ENCODE data around the gene RNF151. TPM values are rescaled to one million over a fixed set of nuclear protein-coding genes. Genes with fewer than 3 reads are reported as not detected.
A peak's percentile ranks its signal among the peaks of the same experiment; 100 is the strongest.

RNF151 gene
- total RNA-seq, 1 experiment from 2014 or later, result not detected

GRCh38 chr16:1950047-1950446 is 16.6 kb upstream of the RNF151 start:
- POLR2A ChIA-PET, result no interaction called here
- no peak for TF ChIP-seq CTCF (IDR thresholded peaks at IDR 0.05)
- no peak for TF ChIP-seq REST (IDR thresholded peaks at IDR 0.05; ENCODE audit: insufficient read depth in 1 of 2, low read depth in 2 of 2, low read length in 1 of 2)
- no peak for TF ChIP-seq POLR2AphosphoS5 (IDR thresholded peaks at IDR 0.05; ENCODE audit: low read depth, low read length)
- no peak for TF ChIP-seq SIN3A (IDR thresholded peaks at IDR 0.05; ENCODE audit: borderline replicate concordance, insufficient read depth, low read depth, low read length)
- no peak for TF ChIP-seq TCF7L2 (IDR thresholded peaks at IDR 0.05; ENCODE audit: low read depth, low read length)
- Histone ChIP-seq H3K27me3 (ENCODE audit: control insufficient read depth, insufficient read depth, low read length) (no peaks in the 10 kb centered on the region), H3K36me3 (ENCODE audit: control insufficient read depth, insufficient read depth, low read length) (no peaks in the 10 kb centered on the region), H3K4me1 (ENCODE audit: control insufficient read depth, insufficient read depth, low read length) (no peaks in the 10 kb centered on the region), H3K4me3 (ENCODE audit: low read depth in 2 of 2, low read length in 2 of 2) (no peak overlapping the region), H3K9me3 (ENCODE audit: control insufficient read depth, insufficient read depth, low read depth, low read length) (no peaks in the 10 kb centered on the region), H3K27ac (ENCODE audit: low read length) (no peak overlapping the region)
- DNase-seq (ENCODE audit: low read depth, low spot score) (no peak), ATAC-seq (peak; percentile 58)
- intact Hi-C loops (cut with micrococcal nuclease; ENCODE audit: unreplicated experiment) (no loop called here), in situ Hi-C loops (cut with HindIII; ENCODE audit: low pct_unique_long_range_greater_than_20kb, low sequenced_read_pairs) (no loop called here)
- BruUV-seq (replicated peaks), result no TSS peak
- CTCF ChIA-PET, result no interaction called here

- Histone ChIP-seq H3K4me1 (ENCODE audit: control insufficient read depth, insufficient read depth, low read length) (no peaks in the 10 kb centered on the region), H3K27me3 (ENCODE audit: control insufficient read depth, insufficient read depth, low read length) (no peaks in the 10 kb centered on the region), H3K4me3 (ENCODE audit: low read depth in 2 of 2, low read length in 2 of 2) (no peak overlapping the region), H3K27ac (ENCODE audit: low read length) (no peak overlapping the region), H3K9me3 (ENCODE audit: control insufficient read depth, insufficient read depth, low read depth, low read length) (no peaks in the 10 kb centered on the region), H3K36me3 (ENCODE audit: control insufficient read depth, insufficient read depth, low read length) (no peaks in the 10 kb centered on the region)
- TF ChIP-seq SIN3A (IDR thresholded peaks at IDR 0.05; ENCODE audit: borderline replicate concordance, insufficient read depth, low read depth, low read length) (no peak), TCF7L2 (IDR thresholded peaks at IDR 0.05; ENCODE audit: low read depth, low read length) (no peak)
- in situ Hi-C loops (cut with HindIII; ENCODE audit: low pct_unique_long_range_greater_than_20kb, low sequenced_read_pairs), result no loop called here
- DNase-seq (ENCODE audit: low read depth, low spot score) (no peak), ATAC-seq (no peak)
- CTCF ChIA-PET, result no interaction called here
- intact Hi-C loops (cut with micrococcal nuclease; ENCODE audit: unreplicated experiment), result no loop called here
- POLR2A ChIA-PET, result no interaction called here
- no TSS peak for BruUV-seq (replicated peaks)
Measured at GRCh38 chr16:1950559-1950958, 16.1 kb upstream of the RNF151 start.

GRCh38 chr16:1953734-1954133 is 12.9 kb upstream of the RNF151 start:
- BruUV-seq (replicated peaks), result no TSS peak
- intact Hi-C loops (cut with micrococcal nuclease; ENCODE audit: unreplicated experiment), result no loop called here
- no peak for ATAC-seq
- Histone ChIP-seq H3K4me3 (ENCODE audit: low read depth in 2 of 2, low read length in 2 of 2) (no peak overlapping the region), H3K4me1 (ENCODE audit: control insufficient read depth, insufficient read depth, low read length) (no peaks in the 10 kb centered on the region; the same call in 1 of the 2 replicates), H3K27ac (ENCODE audit: low read length) (no peak overlapping the region), H3K9me3 (ENCODE audit: control insufficient read depth, insufficient read depth, low read depth, low read length) (no peaks in the 10 kb centered on the region), H3K36me3 (ENCODE audit: control insufficient read depth, insufficient read depth, low read length) (no peaks in the 10 kb centered on the region), H3K27me3 (ENCODE audit: control insufficient read depth, insufficient read depth, low read length) (no peaks in the 10 kb centered on the region)
- TF ChIP-seq POLR2AphosphoS5 (IDR thresholded peaks at IDR 0.05; ENCODE audit: low read depth, low read length) (no peak), TCF7L2 (IDR thresholded peaks at IDR 0.05; ENCODE audit: low read depth, low read length) (no peak), CTCF (IDR thresholded peaks at IDR 0.05) (no peak), REST (IDR thresholded peaks at IDR 0.05; ENCODE audit: insufficient read depth in 1 of 2, low read depth in 2 of 2, low read length in 1 of 2) (no peak), SIN3A (IDR thresholded peaks at IDR 0.05; ENCODE audit: borderline replicate concordance, insufficient read depth, low read depth, low read length) (no peak)
- CTCF ChIA-PET, result no interaction called here
- in situ Hi-C loops (cut with HindIII; ENCODE audit: low pct_unique_long_range_greater_than_20kb, low sequenced_read_pairs), result no loop called here
- no peak for DNase-seq (ENCODE audit: low read depth, low spot score)
- POLR2A ChIA-PET, result no interaction called here

Measured in Panc1 (cell line).